GM18519 (cell line): ENCODE measurements around the gene SPATA2.

Experiments
- ATAC-seq: cut with Tn5 transposase; IDR thresholded peaks from one replicate; pipeline ENCODE4 v1.9.1; 2021; ENCODE audit warnings: mild to moderate bottlenecking, moderate library complexity; ENCODE audit not compliant: unreplicated experiment, low FRiP score

The SPATA2 gene

GRCh38 chr20:49887251-49888211 lies 27.8 kb downstream of the SPATA2 start:
- ATAC-seq: no peak

- ATAC-seq: no peak
Measured at GRCh38 chr20:49886571-49887213, 28.6 kb downstream of the SPATA2 start.

- ATAC-seq: no peak
Measured at GRCh38 chr20:49885558-49886332, 29.6 kb downstream of the SPATA2 start.

- no peak for ATAC-seq
Measured at GRCh38 chr20:49883246-49883802, 32.0 kb downstream of the SPATA2 start.

GRCh38 chr20:49882171-49882970 lies 33.0 kb downstream of the SPATA2 start:
- no peak for ATAC-seq

GRCh38 chr20:49880724-49881445 lies 34.4 kb downstream of the SPATA2 start:
- ATAC-seq: no peak

- ATAC-seq: no peak
Measured at GRCh38 chr20:49880177-49880576, 35.2 kb downstream of the SPATA2 start.

- ATAC-seq: no peak
Measured at GRCh38 chr20:49878977-49879376, 36.4 kb downstream of the SPATA2 start.

- no peak for ATAC-seq
Measured at GRCh38 chr20:49877386-49877921, 37.9 kb downstream of the SPATA2 start.

- ATAC-seq: no peak
Measured at GRCh38 chr20:49874696-49875095, 40.6 kb downstream of the SPATA2 start.

- no peak for ATAC-seq
Measured at GRCh38 chr20:49872056-49872455, 43.3 kb downstream of the SPATA2 start.

GRCh38 chr20:49871391-49871948 lies 43.9 kb downstream of the SPATA2 start:
- no peak for ATAC-seq

GRCh38 chr20:49870261-49870660 lies 45.1 kb downstream of the SPATA2 start:
- no peak for ATAC-seq

GRCh38 chr20:49868964-49869363 lies 46.4 kb downstream of the SPATA2 start:
- no peak for ATAC-seq

GRCh38 chr20:49868538-49868937 lies 46.8 kb downstream of the SPATA2 start:
- no peak for ATAC-seq

GRCh38 chr20:49867453-49868215 lies 47.7 kb downstream of the SPATA2 start:
- ATAC-seq: no peak

- ATAC-seq: no peak
Measured at GRCh38 chr20:49866051-49866450, 49.3 kb downstream of the SPATA2 start.

- no peak for ATAC-seq
Measured at GRCh38 chr20:49865559-49865958, 49.8 kb downstream of the SPATA2 start.
